GM12878 (cell line): Measurements from ENCODE around the gene UIMC1. TPM values are rescaled to one million over a fixed set of nuclear protein-coding genes. Genes with fewer than 3 reads are reported as not detected.

Experiments
- ATAC-seq: fragments of 200-7000 bp; cut with Tn5 transposase; 3 replicates; pipeline ENCODE4 v1.9.1; 2020; ENCODE audit warnings: mild to moderate bottlenecking, moderate library complexity
- BruUV-seq: library from RNA; stranded (reverse); fragments of 400-500 nt; replicated peaks from 2 replicates; lab custom pipeline; 2021; lab: Mats Ljungman, UMichigan
- CTCF ChIA-PET: fragments of 300-600 bp; sonication (Branson Sonifier 250); formaldehyde crosslinking; extraction: SDS; loops from one replicate; lab custom pipeline; 2021; ENCODE audit warnings: inconsistent platforms; lab: Yijun Ruan, JAX
- POLR2A ChIA-PET: fragments of 350-600 bp; formaldehyde crosslinking; extraction: SDS; loops from one replicate; lab custom pipeline; 2021; ENCODE audit warnings: inconsistent platforms; lab: Charles Lee
- RAD21 ChIA-PET: fragments of 300-600 bp; sonication (Branson Sonifier 250); formaldehyde crosslinking; loops from one replicate; lab custom pipeline; 2023; ENCODE audit warnings: antibody characterized with exemption; ENCODE audit not compliant: unreplicated experiment; lab: Charles Lee
- SMC1A ChIA-PET: fragments of 300-600 bp; sonication (Branson Sonifier 250); formaldehyde crosslinking; loops from one replicate; lab custom pipeline; 2023; ENCODE audit not compliant: unreplicated experiment, uncharacterized antibody; lab: Charles Lee
- DNase-seq: peaks from one replicate; pipeline ENCODE4 v3.0.0-alpha.2; 2011; ENCODE audit warnings: low read depth, low spot score
- FAIRE-seq: peaks from 3 replicates; lab custom pipeline; 2011; peaks lifted over from hg19 to GRCh38; lab: Jason Lieb, UNC
- H2AFZ ChIP-seq: 2 replicates; pipeline ENCODE4 v1.6.0; 2011; ENCODE audit warnings: low read depth, low read length, control low read depth; ENCODE audit not compliant: control insufficient read depth
- H3K27ac ChIP-seq: 2 replicates; pipeline ENCODE4 v1.5.1; 2011; ENCODE audit warnings: control low read depth; ENCODE audit not compliant: control insufficient read depth, insufficient read depth
- H3K27me3 ChIP-seq, 2 experiments: replicated peaks in 1 of 2; 2 replicates each; pipeline versions ENCODE4 v1.6.0 to v1.6.1; 2011; ENCODE audit warnings: low read length in 1 of 2; ENCODE audit not compliant: control insufficient read depth in 2 of 2, insufficient read depth in 2 of 2
- H3K36me3 ChIP-seq, 2 experiments: 2 replicates each; pipeline ENCODE4 v1.5.1; 2011; ENCODE audit warnings: low read length in 1 of 2; ENCODE audit not compliant: control insufficient read depth in 2 of 2, insufficient read depth in 2 of 2
- H3K4me1 ChIP-seq: 2 replicates; pipeline ENCODE4 v1.6.1; 2011; ENCODE audit warnings: mild to moderate bottlenecking, low read length, moderate library complexity, mixed read lengths; ENCODE audit not compliant: control insufficient read depth, insufficient read depth
- H3K4me2 ChIP-seq: 2 replicates; pipeline ENCODE4 v1.6.0; 2011; ENCODE audit warnings: control low read depth; ENCODE audit not compliant: control insufficient read depth, insufficient read depth
- H3K4me3 ChIP-seq: fragments of 200-600 bp; sonication (generic); 2 replicates; pipeline ENCODE4 v1.5.1; 2016
- H3K79me2 ChIP-seq: 2 replicates; pipeline ENCODE4 v1.6.0; 2011; ENCODE audit warnings: low read length; ENCODE audit not compliant: control insufficient read depth, insufficient read depth
- H3K9ac ChIP-seq: 2 replicates; pipeline ENCODE4 v1.8.0; 2011; ENCODE audit warnings: low read length, control low read depth, mixed read lengths; ENCODE audit not compliant: control insufficient read depth, insufficient read depth
- H3K9me3 ChIP-seq: replicated peaks from 3 replicates; pipeline ENCODE4 v1.5.1; 2011; ENCODE audit warnings: mild to moderate bottlenecking, low read length; ENCODE audit not compliant: control insufficient read depth, insufficient read depth
- H4K20me1 ChIP-seq: 2 replicates; pipeline ENCODE4 v1.6.0; 2011; ENCODE audit not compliant: control insufficient read depth, insufficient read depth
- BCL11A ChIP-seq: IDR thresholded peaks from 2 replicates; pipeline ENCODE4 v1.6.1; 2011; ENCODE audit warnings: low read depth, low read length
- BHLHE40 ChIP-seq, 2 experiments: fragments of 450-650 bp in 1 of 2; IDR thresholded peaks; 2 replicates each; pipeline ENCODE4 v1.6.1; 2011 to 2017; ENCODE audit warnings: low read depth in 2 of 2, borderline replicate concordance in 1 of 2, improper control_type of control experiment in 1 of 2, low read length in 1 of 2, mild to moderate bottlenecking in 1 of 2
- CREM ChIP-seq: IDR thresholded peaks from 2 replicates; pipeline ENCODE4 v1.6.1; 2014; ENCODE audit warnings: antibody characterized with exemption, low read depth
- EP300 ChIP-seq, 2 experiments: fragments of 150-350 bp in 1 of 2; IDR thresholded peaks; 2 replicates each; pipeline ENCODE4 v1.6.1; 2011 to 2012; ENCODE audit warnings: low read depth in 2 of 2, low read length in 2 of 2, borderline replicate concordance in 1 of 2, improper control_type of control experiment in 1 of 2, inconsistent platforms in 1 of 2; ENCODE audit not compliant: control insufficient read depth in 1 of 2
- EZH2 ChIP-seq: IDR thresholded peaks from 2 replicates; pipeline ENCODE4 v1.6.1; 2012; ENCODE audit warnings: low read depth, mild to moderate bottlenecking, control low read depth, inconsistent platforms, low read length, borderline replicate concordance; ENCODE audit not compliant: control insufficient read depth
- IKZF2 ChIP-seq, 2 experiments: fragments of 450-650 bp; IDR thresholded peaks; 2 replicates each; pipeline ENCODE4 v1.6.1; 2017; ENCODE audit warnings: mild to moderate bottlenecking in 2 of 2, moderate library complexity in 2 of 2
- IRF4 ChIP-seq: IDR thresholded peaks from 2 replicates; pipeline ENCODE4 v1.6.1; 2011; ENCODE audit warnings: low read depth, low read length
- JUNB ChIP-seq: IDR thresholded peaks from 2 replicates; pipeline ENCODE4 v1.6.1; 2016; ENCODE audit warnings: antibody characterized with exemption, mild to moderate bottlenecking
- MTA2 ChIP-seq: fragments of 450-650 bp; IDR thresholded peaks from 2 replicates; pipeline ENCODE4 v1.6.1; 2016; ENCODE audit warnings: low read depth, mild to moderate bottlenecking, moderate library complexity
- RELB ChIP-seq: fragments of 450-650 bp; IDR thresholded peaks from 2 replicates; pipeline ENCODE4 v1.6.1; 2017; ENCODE audit warnings: low read depth, mild to moderate bottlenecking, moderate library complexity
- RUNX3 ChIP-seq: IDR thresholded peaks from 2 replicates; pipeline ENCODE4 v1.6.1; 2012; ENCODE audit warnings: low read length, inconsistent platforms
- SIN3A ChIP-seq: IDR thresholded peaks from 2 replicates; pipeline ENCODE4 v1.6.1; 2012; ENCODE audit warnings: low read depth, low read length, improper control_type of control experiment
- WGBS: methylation state at CpG from one replicate; pipeline ENCODE4 v1.1.6; 2016; ENCODE audit warnings: low lambda C conversion rate; ENCODE audit not compliant: insufficient replicate concordance, insufficient coverage; ENCODE audit errors: missing lambda C conversion rate; 5-methylcytosine and 5-hydroxymethylcytosine counted together
- in situ Hi-C: fragments of 300-500 bp; cut with MboI; formaldehyde crosslinking; loops from 9 replicates; pipeline ENCODE4 v1.14.3; 2018; ENCODE audit warnings: mixed read lengths
- intact Hi-C: fragments of 100-400 bp; cut with micrococcal nuclease; formaldehyde crosslinking; loops from one replicate; pipeline ENCODE4 v1.14.2; 2022; ENCODE audit not compliant: unreplicated experiment
- polyA plus RNA-seq, 11 experiments: library from polyadenylated mRNA; depleted of rRNA in 4 of 11; unstranded in 6 of 11; stranded (reverse) in 5 of 11; fragments of >200 nt; fragmentation: Nextera tagmentation in 4 of 11; fragmentation: Illumina TruSeq in 1 of 11; extraction: Ambion mirVana in 4 of 11; extraction: Trizol in 1 of 11; gene quantifications; 1 replicate in 1 of 11; 2 replicates in 10 of 11; pipeline versions ENCODE4 v1.2.1 to v1.2.3, GENCODE V29; 2011 to 2016; ENCODE audit warnings: inconsistent platforms in 2 of 11, missing spikeins in 2 of 11, low read depth in 1 of 11
- total RNA-seq, 4 experiments: library from RNA; depleted of rRNA in 3 of 4; stranded (reverse); fragments of >200 nt in 3 of 4; fragmentation: Illumina TruSeq in 1 of 4; extraction: Trizol in 1 of 4; gene quantifications; 2 replicates each; pipeline versions ENCODE4 v1.2.1 to v1.2.3, GENCODE V29; 2013 to 2021
- TF ChIP-seq, protein P1 (sequence below): fragments of 450-650 bp; IDR thresholded peaks from 2 replicates; pipeline ENCODE4 v1.6.1; 2016; ENCODE audit warnings: mild to moderate bottlenecking, moderate library complexity, borderline replicate concordance

UIMC1 gene
- total and polyA plus RNA-seq, 10 of the 15 experiments (the other 5 are each of a cell fraction or from before 2014, with no cell fraction given) = 16.2 to 51.4 (median 32.7) TPM

GRCh38 chr5:176902102-176902814, 104.3 kb downstream of the UIMC1 start (continued):
- TF ChIP-seq, protein P1, sequence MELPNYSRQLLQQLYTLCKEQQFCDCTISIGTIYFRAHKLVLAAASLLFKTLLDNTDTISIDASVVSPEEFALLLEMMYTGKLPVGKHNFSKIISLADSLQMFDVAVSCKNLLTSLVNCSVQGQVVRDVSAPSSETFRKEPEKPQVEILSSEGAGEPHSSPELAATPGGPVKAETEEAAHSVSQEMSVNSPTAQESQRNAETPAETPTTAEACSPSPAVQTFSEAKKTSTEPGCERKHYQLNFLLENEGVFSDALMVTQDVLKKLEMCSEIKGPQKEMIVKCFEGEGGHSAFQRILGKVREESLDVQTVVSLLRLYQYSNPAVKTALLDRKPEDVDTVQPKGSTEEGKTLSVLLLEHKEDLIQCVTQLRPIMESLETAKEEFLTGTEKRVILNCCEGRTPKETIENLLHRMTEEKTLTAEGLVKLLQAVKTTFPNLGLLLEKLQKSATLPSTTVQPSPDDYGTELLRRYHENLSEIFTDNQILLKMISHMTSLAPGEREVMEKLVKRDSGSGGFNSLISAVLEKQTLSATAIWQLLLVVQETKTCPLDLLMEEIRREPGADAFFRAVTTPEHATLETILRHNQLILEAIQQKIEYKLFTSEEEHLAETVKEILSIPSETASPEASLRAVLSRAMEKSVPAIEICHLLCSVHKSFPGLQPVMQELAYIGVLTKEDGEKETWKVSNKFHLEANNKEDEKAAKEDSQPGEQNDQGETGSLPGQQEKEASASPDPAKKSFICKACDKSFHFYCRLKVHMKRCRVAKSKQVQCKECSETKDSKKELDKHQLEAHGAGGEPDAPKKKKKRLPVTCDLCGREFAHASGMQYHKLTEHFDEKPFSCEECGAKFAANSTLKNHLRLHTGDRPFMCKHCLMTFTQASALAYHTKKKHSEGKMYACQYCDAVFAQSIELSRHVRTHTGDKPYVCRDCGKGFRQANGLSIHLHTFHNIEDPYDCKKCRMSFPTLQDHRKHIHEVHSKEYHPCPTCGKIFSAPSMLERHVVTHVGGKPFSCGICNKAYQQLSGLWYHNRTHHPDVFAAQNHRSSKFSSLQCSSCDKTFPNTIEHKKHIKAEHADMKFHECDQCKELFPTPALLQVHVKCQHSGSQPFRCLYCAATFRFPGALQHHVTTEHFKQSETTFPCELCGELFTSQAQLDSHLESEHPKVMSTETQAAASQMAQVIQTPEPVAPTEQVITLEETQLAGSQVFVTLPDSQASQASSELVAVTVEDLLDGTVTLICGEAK = peak; percentile 74

GRCh38 chr5:176901260-176902101, 105.1 kb downstream of the UIMC1 start:
- peaks cover 12 to 22% of the 10 kb centered on the region in 2 experiments for H3K36me3 ChIP-seq
- H3K27ac ChIP-seq = peak overlapping the region; percentile 61
- in situ Hi-C loops = no loop called here
- whole genome bisulfite sequencing = 77% methylated on average over 12 of the region's 12 CpGs
- H3K4me3 ChIP-seq = no peak overlapping the region
- intact Hi-C loops = loop anchor here (5.0 kb wide), 1 partner anchor 239 kb away; no protein-coding TSS in a partner anchor
- peak; percentile 82 for ATAC-seq
- no peaks in the 10 kb centered on the region for H4K20me1 ChIP-seq
- ChIA-PET CTCF (interaction anchor here (0.6 to 2.5 kb wide), 4 partner anchors 10 to 242 kb away, joined by 3 to 11 read pairs (median 3); no protein-coding TSS in a partner anchor), RAD21 (interaction anchor here (0.6 to 1.6 kb wide), 5 partner anchors 15 to 243 kb away, joined by 3 to 8 read pairs (median 7); no protein-coding TSS in a partner anchor), SMC1A (interaction anchor here (0.6 to 1.8 kb wide), 6 partner anchors 8 to 514 kb away, joined by 3 to 5 read pairs (median 4); no protein-coding TSS in a partner anchor), POLR2A (no interaction called here)
- H3K27me3 ChIP-seq = no peaks in the 10 kb centered on the region
- H2AFZ ChIP-seq = no peak overlapping the region
- H3K79me2 ChIP-seq = no peaks in the 10 kb centered on the region
- H3K9ac ChIP-seq = no peak overlapping the region
- BruUV-seq = no TSS peak
- no peak overlapping the region; the same call in 1 of the 2 replicates for H3K4me2 ChIP-seq
- H3K4me1 ChIP-seq = peaks cover 10% of the 10 kb centered on the region
- no peaks in the 10 kb centered on the region for H3K9me3 ChIP-seq
- DNase-seq = peak; percentile 54
- peak; percentile 31 for FAIRE-seq
- TF ChIP-seq EP300 (IDR thresholded peaks at IDR 0.05; ENCODE audit: borderline replicate concordance in 1 of 2, control insufficient read depth in 1 of 2, low read depth in 2 of 2, low read length in 2 of 2) (peak in 1 of 2 experiments; percentile 11; a peak in 1 of 4 replicates), RUNX3 (peak; percentile 33; the same call in 1 of the 2 replicates), RELB (peak; percentile 58; the same call in 1 of the 2 replicates), EZH2 (no peak), MTA2 (0 out of 2 replicates have a peak, but pooled peaks have one; percentile 26), JUNB (peak; percentile 87), SIN3A (no peak), BHLHE40 (IDR thresholded peaks at IDR 0.05; ENCODE audit: borderline replicate concordance in 1 of 2, low read depth in 2 of 2, low read length in 1 of 2) (peak in 1 of 2 experiments; percentile 57; a peak in 1 of 4 replicates), IRF4 (peak; percentile 64; the same call in 1 of the 2 replicates), CREM (peak; percentile 42; the same call in 1 of the 2 replicates), IKZF2 (IDR thresholded peaks at IDR 0.05) (peak; percentile 41 to 55; a peak in 1 of 4 replicates), BCL11A (0 out of 2 replicates have a peak, but pooled peaks have one; percentile 48)
